ENCODE results near the gene GPR35. TPM values are rescaled to one million over a fixed set of nuclear protein-coding genes. Genes with fewer than 3 reads are reported as not detected.
"Not testable (repeated sequence)": the region's sequence is repeated elsewhere in the genome, so short reads cannot be mapped to it uniquely, and the experiment has no call there.

GPR35 gene
- total RNA-seq, 5 donors from 2014 or later (not counting 1 experiment from before 2014, with no cell fraction given): 6.2 to 16.2 (median 10.4) TPM

GRCh38 chr2:240680185-240680584 lies 54.9 kb downstream of the GPR35 start:
- H3K9me3 Mint-ChIP-seq; DNase-seq; H3K36me3 Mint-ChIP-seq; H3K27ac ChIP-seq (ENCODE audit: low read length); H3K27me3 ChIP-seq (replicated peaks in 1 of 2; ENCODE audit: control insufficient read depth in 2 of 2, extremely low read depth in 1 of 2, insufficient read depth in 2 of 2, low read length in 1 of 2); H3K36me3 ChIP-seq (ENCODE audit: control insufficient read depth in 2 of 2, extremely low read depth in 1 of 2, insufficient read depth in 1 of 2, low read length in 1 of 2); H3K9me3 ChIP-seq; H3K4me1 Mint-ChIP-seq; H3K27me3 Mint-ChIP-seq; H3K27ac Mint-ChIP-seq; H3K4me3 ChIP-seq (ENCODE audit: control insufficient read depth in 1 of 2, extremely low read depth in 1 of 2, low read length in 1 of 2); ATAC-seq (replicated peaks in 1 of 4); CTCF ChIA-PET; POLR2A ChIA-PET; H3K4me3 Mint-ChIP-seq: not testable (repeated sequence)
- no CpG with 5 or more reads among the region's 11 CpGs for WGBS (ENCODE audit: insufficient coverage)
- H3K4me1 ChIP-seq (ENCODE audit: control insufficient read depth in 1 of 2, extremely low read depth in 1 of 2, insufficient read depth in 2 of 2, low read length in 2 of 2): peaks cover 0 to 11% of the 10 kb centered on the region in 2 experiments

Other genes starting within 250 kb of the GPR35 start
- gene GPC1, start 189.8 kb upstream of the GPR35 start, total RNA-seq: 1 to 10 TPM; 1.3 to 2.6 (median 1.8) TPM
- gene ANKMY1, start 67.5 kb upstream of the GPR35 start, total RNA-seq: 10 to 100 TPM; 44.6 to 89.5 (median 79.8) TPM
- 10 to 100 TPM; 11.0 to 17.3 (median 15.4) TPM for gene DUSP28, start 65.1 kb upstream of the GPR35 start, total RNA-seq
- 100 to 1,000 TPM in 4 of 5 donors, 10 to 100 TPM in 1; 87.6 to 202 (median 189) TPM for gene RNPEPL1, start 57.0 kb upstream of the GPR35 start, total RNA-seq
- gene CAPN10, start 38.7 kb upstream of the GPR35 start, total RNA-seq: 100 to 1,000 TPM in 2 of 5 donors, 10 to 100 TPM in 3; 73.3 to 107 (median 96.1) TPM
- gene AQP12B, start 57.4 kb downstream of the GPR35 start, total RNA-seq: not detected
- gene AQP12A, start 66.4 kb downstream of the GPR35 start, total RNA-seq: not detected
- under 1 TPM in 3 of 5 donors, not detected in 2; 0.43 to 0.58 (median 0.51) TPM for gene KIF1A, start 194.7 kb downstream of the GPR35 start, total RNA-seq
- gene AGXT, start 243.3 kb downstream of the GPR35 start, total RNA-seq: under 1 TPM in 3 of 5 donors, not detected in 2; 0.41 to 0.88 (median 0.76) TPM